KMS-11 (cell line): ENCODE data around the gene ARHGEF17.

ENCODE experiments used
- H2AFZ ChIP-seq: fragments of 200-600 bp; sonication (generic); 2 replicates; pipeline ENCODE4 v1.6.1; 2016; ENCODE audit warnings: antibody characterized with exemption, mixed run types, low read depth
- H3K27ac ChIP-seq: fragments of 200-600 bp; sonication (generic); 2 replicates; pipeline ENCODE4 v1.6.1; 2016; ENCODE audit warnings: mild to moderate bottlenecking, mixed run types
- H3K27me3 ChIP-seq: fragments of 200-600 bp; sonication (generic); 2 replicates; pipeline ENCODE4 v1.6.1; 2017; ENCODE audit warnings: mild to moderate bottlenecking, low read depth, mixed run types, moderate library complexity; ENCODE audit not compliant: insufficient read depth
- H3K36me3 ChIP-seq: fragments of 200-600 bp; sonication (generic); 2 replicates; pipeline ENCODE4 v1.6.1; 2017; ENCODE audit warnings: mild to moderate bottlenecking, mixed run types; ENCODE audit not compliant: insufficient read depth
- H3K4me1 ChIP-seq: fragments of 200-600 bp; sonication (generic); 2 replicates; pipeline ENCODE4 v1.6.1; 2016; ENCODE audit warnings: mild to moderate bottlenecking, low read depth, mixed run types; ENCODE audit not compliant: poor library complexity, severe bottlenecking
- H3K4me2 ChIP-seq: fragments of 200-600 bp; sonication (generic); 2 replicates; pipeline ENCODE4 v1.7.0; 2016; ENCODE audit warnings: mild to moderate bottlenecking, mixed run types
- H3K4me3 ChIP-seq: fragments of 200-600 bp; sonication (generic); IDR thresholded peaks from 2 replicates; pipeline ENCODE4 v1.6.1; 2017; ENCODE audit warnings: low read depth, low read length, mixed read lengths; ENCODE audit not compliant: insufficient read depth
- H3K79me2 ChIP-seq: fragments of 200-600 bp; sonication (generic); 2 replicates; pipeline ENCODE4 v1.6.1; 2016; ENCODE audit warnings: low read depth, mixed run types; ENCODE audit not compliant: insufficient read depth
- H3K9ac ChIP-seq: fragments of 200-600 bp; sonication (generic); 2 replicates; pipeline ENCODE4 v1.6.1; 2016; ENCODE audit warnings: mild to moderate bottlenecking, mixed run types
- H4K20me1 ChIP-seq: fragments of 200-600 bp; sonication (generic); 2 replicates; pipeline ENCODE4 v1.6.1; 2016; ENCODE audit warnings: mild to moderate bottlenecking, mixed run types; ENCODE audit not compliant: insufficient read depth
- CTCF ChIP-seq: fragments of 200-600 bp; sonication (generic); conservative IDR thresholded peaks from 2 replicates; pipeline ENCODE4 v1.6.1; 2017; ENCODE audit warnings: low read depth, mild to moderate bottlenecking, antibody characterized with exemption, low read length, moderate library complexity, mixed read lengths

ARHGEF17 gene

GRCh38 chr11:73323464-73323863 lies 15.4 kb downstream of the ARHGEF17 start:
- no peak overlapping the region for H3K4me2 ChIP-seq

GRCh38 chr11:73324116-73324515 lies 16.0 kb downstream of the ARHGEF17 start:
- Histone ChIP-seq H3K27me3 (no peaks in the 10 kb centered on the region), H3K27ac (no peak overlapping the region), H3K9ac (no peak overlapping the region), H3K4me1 (no peaks in the 10 kb centered on the region), H2AFZ (no peak overlapping the region), H3K79me2 (no peaks in the 10 kb centered on the region), H4K20me1 (no peaks in the 10 kb centered on the region), H3K4me2 (no peak overlapping the region), H3K36me3 (no peaks in the 10 kb centered on the region), H3K4me3 (no peak overlapping the region)
- TF ChIP-seq CTCF: no peak

More at GRCh38 chr11:73323464-73323863, 15.4 kb downstream of the ARHGEF17 start:
- H3K4me1 ChIP-seq: no peaks in the 10 kb centered on the region
- no peak for TF ChIP-seq CTCF
- H3K36me3 ChIP-seq: no peaks in the 10 kb centered on the region
- no peaks in the 10 kb centered on the region for H4K20me1 ChIP-seq
- no peak overlapping the region for H2AFZ ChIP-seq
- H3K79me2 ChIP-seq: no peaks in the 10 kb centered on the region
- H3K9ac ChIP-seq: no peak overlapping the region
- H3K27ac ChIP-seq: no peak overlapping the region
- H3K4me3 ChIP-seq: no peak overlapping the region
- no peaks in the 10 kb centered on the region for H3K27me3 ChIP-seq

- Histone ChIP-seq H3K4me1 (no peaks in the 10 kb centered on the region), H3K27ac (no peak overlapping the region), H2AFZ (no peak overlapping the region), H3K27me3 (no peaks in the 10 kb centered on the region), H3K79me2 (no peaks in the 10 kb centered on the region), H4K20me1 (no peaks in the 10 kb centered on the region), H3K4me3 (no peak overlapping the region), H3K9ac (no peak overlapping the region), H3K4me2 (no peak overlapping the region), H3K36me3 (no peaks in the 10 kb centered on the region)
- no peak for TF ChIP-seq CTCF
These were observed 16.6 kb downstream of the ARHGEF17 start for GRCh38 chr11:73324665-73325035.

- Histone ChIP-seq H3K36me3 (no peaks in the 10 kb centered on the region), H4K20me1 (no peaks in the 10 kb centered on the region), H3K4me1 (no peaks in the 10 kb centered on the region), H3K27ac (no peak overlapping the region), H3K4me2 (no peak overlapping the region), H3K4me3 (no peak overlapping the region), H3K27me3 (no peaks in the 10 kb centered on the region), H2AFZ (no peak overlapping the region), H3K79me2 (no peaks in the 10 kb centered on the region), H3K9ac (no peak overlapping the region)
- no peak for TF ChIP-seq CTCF
These were observed 17.2 kb downstream of the ARHGEF17 start for GRCh38 chr11:73325036-73325981.
